HG03097 (cell line): Measurements from ENCODE around the gene ATP6V1E1.

Experiments
- ATAC-seq: cut with Tn5 transposase; IDR thresholded peaks from one replicate; pipeline ENCODE4 v1.9.1; 2021; ENCODE audit not compliant: unreplicated experiment, low FRiP score

Gene ATP6V1E1

GRCh38 chr22:17549183-17549582 lies 79.4 kb downstream of the ATP6V1E1 start:
- no peak for ATAC-seq

- no peak for ATAC-seq
These were observed 79.9 kb downstream of the ATP6V1E1 start for GRCh38 chr22:17548756-17549035.

GRCh38 chr22:17548010-17548755 lies 80.4 kb downstream of the ATP6V1E1 start:
- no peak for ATAC-seq

- ATAC-seq, result no peak
These were observed 86.1 kb downstream of the ATP6V1E1 start for GRCh38 chr22:17542452-17542851.
